HCT116 (cell line): ENCODE data around the gene COPG1. TPM values are rescaled to one million over a fixed set of nuclear protein-coding genes. Genes with fewer than 3 reads are reported as not detected.

Experiments
- ATAC-seq: fragments of 200-7000 bp; cut with Tn5 transposase; 2 replicates; pipeline ENCODE4 v1.9.1; 2020; ENCODE audit warnings: mild to moderate bottlenecking, moderate library complexity
- BruUV-seq: library from RNA; stranded (reverse); fragments of 400-500 nt; replicated peaks from 2 replicates; lab custom pipeline; 2021; lab: Mats Ljungman, UMichigan
- CTCF ChIA-PET: fragments of 300-600 bp; sonication (Branson Sonifier 250); formaldehyde crosslinking; loops from one replicate; lab custom pipeline; 2021; ENCODE audit warnings: antibody characterized with exemption; lab: Charles Lee
- POLR2A ChIA-PET: fragments of 300-600, 350-600 bp; sonication (Branson Sonifier 250); formaldehyde crosslinking; loops from one replicate; lab custom pipeline; 2021; ENCODE audit warnings: antibody characterized with exemption; lab: Charles Lee
- RAD21 ChIA-PET, 2 experiments: fragments of 300-600 bp; sonication (Branson Sonifier 250); formaldehyde crosslinking; loops; one replicate each; lab custom pipeline; 2023; ENCODE audit warnings: low total read pairs in 2 of 2; ENCODE audit not compliant: uncharacterized antibody in 2 of 2, unreplicated experiment in 2 of 2, low non-redundant PET in 1 of 2; lab: Charles Lee
- DNase-seq: peaks from one replicate; pipeline ENCODE4 v3.0.0-alpha.2; 2010; ENCODE audit warnings: low read depth, low spot score
- H2AFZ ChIP-seq: fragments of 200-600 bp; shearing (Covaris generic), sonication (generic); 2 replicates; pipeline ENCODE4 v1.6.1; 2017; ENCODE audit warnings: low read depth, mixed run types, mixed read lengths, antibody characterized with exemption, low read length; ENCODE audit not compliant: poor library complexity, severe bottlenecking
- H3K27ac ChIP-seq: 2 replicates; pipeline ENCODE4 v1.5.1; 2012; ENCODE audit warnings: low read depth, low read length
- H3K27me3 ChIP-seq: fragments of 200-600 bp; sonication (generic); 2 replicates; pipeline ENCODE4 v1.6.1; 2016; ENCODE audit warnings: mixed run types, low read length, mixed read lengths; ENCODE audit not compliant: insufficient read depth
- H3K36me3 ChIP-seq, 2 experiments: fragments of 200-500 bp in 1 of 2; fragments of 200-600 bp in 1 of 2; sonication (Bioruptor generic) in 1 of 2; sonication (generic) in 1 of 2; 2 replicates each; pipeline versions ENCODE4 v1.5.1 to v1.6.1; 2014 to 2016; ENCODE audit warnings: low read length in 2 of 2, inconsistent platforms in 1 of 2, mixed read lengths in 1 of 2, mixed run types in 1 of 2; ENCODE audit not compliant: insufficient read depth in 2 of 2, control insufficient read depth in 1 of 2
- H3K4me1 ChIP-seq, 2 experiments: fragments of 200-600 bp in 1 of 2; sonication (generic) in 1 of 2; 2 replicates each; pipeline versions ENCODE4 v1.5.1 to v1.6.1; 2012 to 2017; ENCODE audit warnings: low read length in 2 of 2, inconsistent platforms in 1 of 2, mild to moderate bottlenecking in 1 of 2, mixed read lengths in 1 of 2, mixed run types in 1 of 2, moderate library complexity in 1 of 2; ENCODE audit not compliant: insufficient read depth in 2 of 2, control insufficient read depth in 1 of 2
- H3K4me2 ChIP-seq: fragments of 200-600 bp; sonication (generic); 2 replicates; pipeline ENCODE4 v1.6.1; 2017; ENCODE audit warnings: mixed run types, low read length, mixed read lengths
- H3K4me3 ChIP-seq, 2 experiments: fragments of 200-600 bp in 1 of 2; sonication (generic) in 1 of 2; replicated peaks in 1 of 2; 2 replicates each; pipeline ENCODE4 v1.5.1; 2011 to 2016; ENCODE audit warnings: low read length in 2 of 2, control low read depth in 1 of 2, low read depth in 1 of 2, mild to moderate bottlenecking in 1 of 2, mixed read lengths in 1 of 2, mixed run types in 1 of 2
- H3K79me2 ChIP-seq: fragments of 200-600 bp; sonication (generic); 2 replicates; pipeline ENCODE4 v1.6.1; 2017; ENCODE audit warnings: mild to moderate bottlenecking, mixed run types, low read length, moderate library complexity, mixed read lengths; ENCODE audit not compliant: insufficient read depth
- H3K9ac ChIP-seq: fragments of 200-600 bp; sonication (generic); 2 replicates; pipeline ENCODE4 v1.6.1; 2016; ENCODE audit warnings: low read length, mixed read lengths
- H3K9me2 ChIP-seq: fragments of 200-600 bp; sonication (generic), shearing (Covaris generic); 2 replicates; pipeline ENCODE4 v1.6.1; 2017; ENCODE audit warnings: mixed run types, mild to moderate bottlenecking, moderate library complexity; ENCODE audit not compliant: insufficient read depth
- H3K9me3 ChIP-seq, 2 experiments: fragments of 200-500 bp in 1 of 2; fragments of 200-600 bp in 1 of 2; sonication (Bioruptor generic) in 1 of 2; sonication (generic) in 1 of 2; 2 replicates each; pipeline ENCODE4 v1.6.1; 2014 to 2017; ENCODE audit warnings: low read length in 2 of 2, mixed read lengths in 2 of 2, inconsistent platforms in 1 of 2, low read depth in 1 of 2, mild to moderate bottlenecking in 1 of 2, mixed run types in 1 of 2, moderate library complexity in 1 of 2; ENCODE audit not compliant: control insufficient read depth in 1 of 2, insufficient read depth in 1 of 2
- H4K20me1 ChIP-seq: fragments of 200-600 bp; sonication (generic), shearing (Covaris generic); 2 replicates; pipeline ENCODE4 v1.6.1; 2017; ENCODE audit warnings: mixed run types, mild to moderate bottlenecking, moderate library complexity; ENCODE audit not compliant: insufficient read depth
- EZH2 ChIP-seq: fragments of 200-600 bp; sonication (generic); IDR thresholded peaks from 2 replicates; pipeline ENCODE4 v1.6.1; 2017; ENCODE audit warnings: antibody characterized with exemption, mixed run types
- FOSL1 ChIP-seq: IDR thresholded peaks from 2 replicates; pipeline ENCODE4 v1.6.1; 2012; ENCODE audit warnings: low read depth
- POLR2A ChIP-seq: IDR thresholded peaks from 2 replicates; pipeline ENCODE4 v1.7.0; 2011; ENCODE audit warnings: borderline replicate concordance; ENCODE audit not compliant: insufficient read depth, insufficient read length; ENCODE audit errors: extremely low read depth
- POLR2AphosphoS5 ChIP-seq: IDR thresholded peaks from 2 replicates; pipeline ENCODE4 v1.6.1; 2011; ENCODE audit warnings: mild to moderate bottlenecking, low read depth, low read length, moderate library complexity
- RAD21 ChIP-seq: IDR thresholded peaks from 2 replicates; pipeline ENCODE4 v1.6.1; 2012; ENCODE audit warnings: low read depth, mild to moderate bottlenecking
- SIN3A ChIP-seq: IDR thresholded peaks from 2 replicates; pipeline ENCODE4 v1.6.1; 2012; ENCODE audit warnings: low read depth
- SP1 ChIP-seq: IDR thresholded peaks from 2 replicates; pipeline ENCODE4 v1.6.1; 2012; ENCODE audit warnings: low read depth
- ZFX ChIP-seq: fragments of 450-650 bp; IDR thresholded peaks from 2 replicates; pipeline ENCODE4 v1.6.1; 2017
- ZNF274 ChIP-seq: fragments of 200-500 bp; sonication (Bioruptor generic); IDR thresholded peaks from 2 replicates; pipeline ENCODE4 v1.6.1; 2014; ENCODE audit warnings: mild to moderate bottlenecking, low read depth, low read length, inconsistent platforms
- intact Hi-C: fragments of 100-400 bp; cut with micrococcal nuclease; formaldehyde crosslinking; loops from 2 replicates; pipeline ENCODE4 v1.10.0; 2022
- total RNA-seq: library from RNA; stranded (reverse); gene quantifications from one replicate; pipeline ENCODE4 v1.2.1, GENCODE V29; 2021; ENCODE audit not compliant: unreplicated experiment
- TF ChIP-seq, protein P1 (sequence below): IDR thresholded peaks from 2 replicates; pipeline ENCODE4 v1.6.1; 2011; ENCODE audit warnings: mild to moderate bottlenecking, low read length, moderate library complexity; ENCODE audit not compliant: insufficient replicate concordance; ENCODE audit errors: extremely low read depth
- TF ChIP-seq, protein P2 (sequence below): IDR thresholded peaks from 2 replicates; pipeline ENCODE4 v1.6.1; 2012; ENCODE audit warnings: low read depth

COPG1 gene
- total RNA-seq, 1 experiment from 2014 or later: 182 TPM

DNA sequence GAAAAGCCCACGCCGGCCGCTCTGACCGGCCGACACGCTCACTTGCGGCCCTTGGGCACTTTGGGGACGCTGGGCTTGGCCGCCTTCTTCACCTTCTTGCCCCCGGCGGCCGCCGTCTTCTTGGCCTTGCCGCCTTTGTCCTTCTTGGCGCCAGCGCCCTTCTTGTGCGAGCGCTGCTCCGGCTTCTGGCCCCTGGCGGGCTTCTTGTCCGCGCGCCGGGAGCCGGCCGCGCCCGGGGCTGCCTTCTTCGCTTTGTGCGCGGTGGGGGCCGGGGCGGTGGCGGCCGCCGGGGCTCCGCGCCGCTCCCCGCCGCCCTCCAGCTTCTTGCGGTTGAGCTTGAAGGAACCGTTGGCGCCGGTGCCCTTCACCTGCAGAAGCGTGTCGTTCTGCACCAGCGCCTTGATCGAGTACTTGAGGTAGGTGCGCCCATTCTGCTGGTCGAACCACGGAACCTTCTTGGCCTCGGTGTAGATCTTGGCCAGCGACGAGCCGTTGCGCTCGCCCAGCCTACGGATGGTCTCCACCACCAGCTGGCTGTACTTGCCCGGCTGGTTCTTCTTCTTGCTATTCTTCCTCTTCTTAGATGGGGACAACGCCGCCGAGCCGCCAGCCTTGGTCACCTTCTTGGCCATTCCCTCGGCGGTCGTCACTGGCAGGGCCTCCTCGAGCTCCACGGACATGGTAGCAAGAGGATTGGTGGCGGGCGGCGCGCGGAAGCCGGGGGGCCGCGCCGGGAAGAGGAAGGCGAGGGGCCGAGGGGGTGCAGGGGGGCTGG, 66.0 kb downstream of the COPG1 start:
- no peak overlapping the region for H2AFZ ChIP-seq
- ATAC-seq: peak; percentile 8

DNA sequence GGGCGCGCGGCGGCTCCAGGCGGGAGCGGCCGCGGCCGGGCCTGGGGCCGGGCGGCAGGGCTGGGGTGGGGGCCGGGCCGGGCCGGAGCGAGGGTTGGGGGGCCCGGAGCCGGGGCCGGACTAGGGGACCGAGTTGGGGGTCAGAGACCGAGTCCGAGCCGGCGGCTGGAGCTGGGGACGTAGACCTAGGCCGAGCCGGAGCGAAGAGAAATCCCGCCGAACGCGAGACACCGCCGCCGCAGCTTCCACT, 66.5 kb downstream of the COPG1 start:
- Histone ChIP-seq H2AFZ (no peak overlapping the region), H3K4me3 (peak overlapping the region; percentile 85 to 93), H3K27ac (peak overlapping the region; percentile 84)
- DNase-seq: no peak
- RAD21 ChIA-PET: interaction anchor here in 1 of 2 experiments (0.6 kb wide), 1 partner anchor 49 kb away, joined by 4 read pairs; no protein-coding TSS in a partner anchor
- intact Hi-C loops: no loop called here
- no peak for TF ChIP-seq ZNF274
- TF ChIP-seq SIN3A: no peak
- TF ChIP-seq EZH2: no peak
- no peak for TF ChIP-seq SP1
- TF ChIP-seq, protein P1, sequence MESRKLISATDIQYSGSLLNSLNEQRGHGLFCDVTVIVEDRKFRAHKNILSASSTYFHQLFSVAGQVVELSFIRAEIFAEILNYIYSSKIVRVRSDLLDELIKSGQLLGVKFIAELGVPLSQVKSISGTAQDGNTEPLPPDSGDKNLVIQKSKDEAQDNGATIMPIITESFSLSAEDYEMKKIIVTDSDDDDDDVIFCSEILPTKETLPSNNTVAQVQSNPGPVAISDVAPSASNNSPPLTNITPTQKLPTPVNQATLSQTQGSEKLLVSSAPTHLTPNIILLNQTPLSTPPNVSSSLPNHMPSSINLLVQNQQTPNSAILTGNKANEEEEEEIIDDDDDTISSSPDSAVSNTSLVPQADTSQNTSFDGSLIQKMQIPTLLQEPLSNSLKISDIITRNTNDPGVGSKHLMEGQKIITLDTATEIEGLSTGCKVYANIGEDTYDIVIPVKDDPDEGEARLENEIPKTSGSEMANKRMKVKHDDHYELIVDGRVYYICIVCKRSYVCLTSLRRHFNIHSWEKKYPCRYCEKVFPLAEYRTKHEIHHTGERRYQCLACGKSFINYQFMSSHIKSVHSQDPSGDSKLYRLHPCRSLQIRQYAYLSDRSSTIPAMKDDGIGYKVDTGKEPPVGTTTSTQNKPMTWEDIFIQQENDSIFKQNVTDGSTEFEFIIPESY: peak; percentile 84
- no peak for TF ChIP-seq RAD21
- TF ChIP-seq, protein P2, sequence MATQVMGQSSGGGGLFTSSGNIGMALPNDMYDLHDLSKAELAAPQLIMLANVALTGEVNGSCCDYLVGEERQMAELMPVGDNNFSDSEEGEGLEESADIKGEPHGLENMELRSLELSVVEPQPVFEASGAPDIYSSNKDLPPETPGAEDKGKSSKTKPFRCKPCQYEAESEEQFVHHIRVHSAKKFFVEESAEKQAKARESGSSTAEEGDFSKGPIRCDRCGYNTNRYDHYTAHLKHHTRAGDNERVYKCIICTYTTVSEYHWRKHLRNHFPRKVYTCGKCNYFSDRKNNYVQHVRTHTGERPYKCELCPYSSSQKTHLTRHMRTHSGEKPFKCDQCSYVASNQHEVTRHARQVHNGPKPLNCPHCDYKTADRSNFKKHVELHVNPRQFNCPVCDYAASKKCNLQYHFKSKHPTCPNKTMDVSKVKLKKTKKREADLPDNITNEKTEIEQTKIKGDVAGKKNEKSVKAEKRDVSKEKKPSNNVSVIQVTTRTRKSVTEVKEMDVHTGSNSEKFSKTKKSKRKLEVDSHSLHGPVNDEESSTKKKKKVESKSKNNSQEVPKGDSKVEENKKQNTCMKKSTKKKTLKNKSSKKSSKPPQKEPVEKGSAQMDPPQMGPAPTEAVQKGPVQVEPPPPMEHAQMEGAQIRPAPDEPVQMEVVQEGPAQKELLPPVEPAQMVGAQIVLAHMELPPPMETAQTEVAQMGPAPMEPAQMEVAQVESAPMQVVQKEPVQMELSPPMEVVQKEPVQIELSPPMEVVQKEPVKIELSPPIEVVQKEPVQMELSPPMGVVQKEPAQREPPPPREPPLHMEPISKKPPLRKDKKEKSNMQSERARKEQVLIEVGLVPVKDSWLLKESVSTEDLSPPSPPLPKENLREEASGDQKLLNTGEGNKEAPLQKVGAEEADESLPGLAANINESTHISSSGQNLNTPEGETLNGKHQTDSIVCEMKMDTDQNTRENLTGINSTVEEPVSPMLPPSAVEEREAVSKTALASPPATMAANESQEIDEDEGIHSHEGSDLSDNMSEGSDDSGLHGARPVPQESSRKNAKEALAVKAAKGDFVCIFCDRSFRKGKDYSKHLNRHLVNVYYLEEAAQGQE: no peak
- TF ChIP-seq ZFX: peak; percentile 79
- TF ChIP-seq, all 23 proteins: peak for 2
- H3K9me2 ChIP-seq: no peaks in the 10 kb centered on the region
- CTCF ChIA-PET: interaction anchor here (1.0 to 1.8 kb wide), 6 partner anchors 11 to 346 kb away, joined by 3 to 10 read pairs (median 7); partner anchors contain the start of genes IFT122 and MBD4
- H4K20me1 ChIP-seq: no peaks in the 10 kb centered on the region
- H3K27me3 ChIP-seq: no peaks in the 10 kb centered on the region
- peak overlapping the region; percentile 95 for H3K4me2 ChIP-seq
- ATAC-seq: no peak; the same call in none of the 2 replicates
- peak overlapping the region; percentile 95 for H3K9ac ChIP-seq
- peaks cover 7% of the 10 kb centered on the region; the same call in 1 of the 2 replicates for H3K79me2 ChIP-seq
- BruUV-seq: no TSS peak
- H3K4me1 ChIP-seq: peaks cover 6 to 25% of the 10 kb centered on the region in 2 experiments; a peak in 3 of 4 replicates
- no peaks in the 10 kb centered on the region for H3K9me3 ChIP-seq
- POLR2A ChIA-PET: interaction anchor here (1.0 to 2.4 kb wide), 9 partner anchors 11 to 438 kb away, joined by 3 to 11 read pairs (median 4); partner anchors contain the start of genes IFT122 and RAB43
- H3K36me3 ChIP-seq: no peaks in the 10 kb centered on the region

More for the DNA sequence above, 66.0 kb downstream of the COPG1 start:
- ChIA-PET CTCF (interaction anchor here (1.3 to 1.8 kb wide), 4 partner anchors 12 to 345 kb away, joined by 4 to 10 read pairs (median 8); partner anchors contain the start of genes IFT122 and MBD4), RAD21 (interaction anchor here in 1 of 2 experiments (0.6 kb wide), 1 partner anchor 49 kb away, joined by 4 read pairs; no protein-coding TSS in a partner anchor), POLR2A (interaction anchor here (1.0 to 2.4 kb wide), 8 partner anchors 11 to 437 kb away, joined by 3 to 11 read pairs (median 4); partner anchors contain the start of genes IFT122 and RAB43)
- TF ChIP-seq FOSL1 (no peak), POLR2AphosphoS5 (peak; percentile 46), POLR2A (peak; percentile 48)
- H3K79me2 ChIP-seq: peaks cover 7% of the 10 kb centered on the region; the same call in 1 of the 2 replicates
- intact Hi-C loops: no loop called here
- no peaks in the 10 kb centered on the region for H4K20me1 ChIP-seq
- H3K9me2 ChIP-seq: no peaks in the 10 kb centered on the region
- no TSS peak for BruUV-seq
- H3K4me3 ChIP-seq: peak overlapping the region; percentile 85 to 93
- H3K4me2 ChIP-seq: peak overlapping the region; percentile 95
- peak overlapping the region; percentile 95 for H3K9ac ChIP-seq
- H3K4me1 ChIP-seq: peaks cover 6 to 26% of the 10 kb centered on the region in 2 experiments; a peak in 3 of 4 replicates
- no peaks in the 10 kb centered on the region for H3K9me3 ChIP-seq
- no peaks in the 10 kb centered on the region for H3K36me3 ChIP-seq
- no peak for DNase-seq
- H3K27ac ChIP-seq: peak overlapping the region; percentile 84
- no peaks in the 10 kb centered on the region for H3K27me3 ChIP-seq
